A549 (cell line): ENCODE measurements around the gene SORCS3.

Experiments used
- CEBPB ChIP-seq, 2 experiments: fragments of >200 bp in 1 of 2; sonication (Bioruptor Twin) in 1 of 2; formaldehyde crosslinking in 1 of 2; IDR thresholded peaks; 2 replicates each; pipeline ENCODE4 v1.6.1; 2012 to 2016
- EP300 ChIP-seq, 2 experiments: fragments of >200 bp; sonication (Bioruptor Twin); formaldehyde crosslinking; IDR thresholded peaks; 2 replicates in 1 of 2; 3 replicates in 1 of 2; pipeline ENCODE4 v1.6.1; 2016 to 2017
- FOSL2 ChIP-seq, 2 experiments: fragments of 450-650 bp in 1 of 2; fragments of >200 bp in 1 of 2; sonication (Bioruptor Twin) in 1 of 2; formaldehyde crosslinking; IDR thresholded peaks; 2 replicates each; pipeline versions ENCODE4 v1.5.0 to v1.6.1; 2016 to 2020; ENCODE audit warnings: mild to moderate bottlenecking in 1 of 2, moderate library complexity in 1 of 2
- HDAC2 ChIP-seq: fragments of 200-600 bp; sonication (generic); IDR thresholded peaks from 2 replicates; pipeline ENCODE4 v1.6.1; 2016
- POLR2A ChIP-seq: IDR thresholded peaks from 2 replicates; pipeline ENCODE4 v1.6.1; 2012; ENCODE audit warnings: mild to moderate bottlenecking, low read length
- RCOR1 ChIP-seq: fragments of 150-350 bp; IDR thresholded peaks from 2 replicates; pipeline ENCODE4 v1.6.1; 2014; ENCODE audit warnings: antibody characterized with exemption, low read length, low read depth
- RFX5 ChIP-seq: fragments of 450-650 bp; IDR thresholded peaks from 2 replicates; pipeline ENCODE4 v1.7.1; 2014; ENCODE audit warnings: antibody characterized with exemption, mild to moderate bottlenecking, moderate library complexity
- SMC3 ChIP-seq: fragments of >200 bp; sonication (Bioruptor Twin); formaldehyde crosslinking; IDR thresholded peaks from 3 replicates; pipeline ENCODE4 v1.6.1; 2018; ENCODE audit warnings: inconsistent platforms
- TF ChIP-seq, protein P1 (sequence below): fragments of >200 bp; sonication (Bioruptor Twin); formaldehyde crosslinking; IDR thresholded peaks from 3 replicates; pipeline ENCODE4 v1.5.1; 2016
- TF ChIP-seq, protein P2 (sequence below): fragments of >200 bp; sonication (Bioruptor Twin); formaldehyde crosslinking; IDR thresholded peaks from 3 replicates; pipeline ENCODE4 v1.6.1; 2016
- TF ChIP-seq, protein P3 (sequence below): fragments of 200-600 bp; sonication (generic); IDR thresholded peaks from 2 replicates; pipeline ENCODE4 v1.6.1; 2016; ENCODE audit warnings: antibody characterized with exemption, mild to moderate bottlenecking, moderate library complexity

DNA sequence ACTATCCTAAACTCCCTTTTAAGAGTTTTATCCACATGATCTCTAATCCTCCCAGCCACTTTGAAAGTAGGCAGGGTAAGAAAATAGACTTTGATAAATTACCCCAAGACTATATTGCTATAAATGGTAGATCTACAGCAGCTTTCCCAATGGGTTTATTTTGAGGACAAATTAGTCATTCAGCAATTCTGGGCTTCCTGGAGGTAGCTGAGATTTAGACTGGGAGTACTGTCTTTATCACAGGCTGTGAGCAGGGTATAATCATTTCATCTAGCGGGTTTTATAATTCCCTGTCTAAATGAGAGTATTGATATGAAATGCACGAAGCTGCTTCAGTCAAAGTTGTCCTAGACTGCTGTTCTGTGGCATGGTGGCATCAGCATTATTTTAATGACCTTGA lies 279.4 kb downstream of the SORCS3 start:
- TF ChIP-seq, protein P1, sequence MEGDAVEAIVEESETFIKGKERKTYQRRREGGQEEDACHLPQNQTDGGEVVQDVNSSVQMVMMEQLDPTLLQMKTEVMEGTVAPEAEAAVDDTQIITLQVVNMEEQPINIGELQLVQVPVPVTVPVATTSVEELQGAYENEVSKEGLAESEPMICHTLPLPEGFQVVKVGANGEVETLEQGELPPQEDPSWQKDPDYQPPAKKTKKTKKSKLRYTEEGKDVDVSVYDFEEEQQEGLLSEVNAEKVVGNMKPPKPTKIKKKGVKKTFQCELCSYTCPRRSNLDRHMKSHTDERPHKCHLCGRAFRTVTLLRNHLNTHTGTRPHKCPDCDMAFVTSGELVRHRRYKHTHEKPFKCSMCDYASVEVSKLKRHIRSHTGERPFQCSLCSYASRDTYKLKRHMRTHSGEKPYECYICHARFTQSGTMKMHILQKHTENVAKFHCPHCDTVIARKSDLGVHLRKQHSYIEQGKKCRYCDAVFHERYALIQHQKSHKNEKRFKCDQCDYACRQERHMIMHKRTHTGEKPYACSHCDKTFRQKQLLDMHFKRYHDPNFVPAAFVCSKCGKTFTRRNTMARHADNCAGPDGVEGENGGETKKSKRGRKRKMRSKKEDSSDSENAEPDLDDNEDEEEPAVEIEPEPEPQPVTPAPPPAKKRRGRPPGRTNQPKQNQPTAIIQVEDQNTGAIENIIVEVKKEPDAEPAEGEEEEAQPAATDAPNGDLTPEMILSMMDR = no peak
- TF ChIP-seq RFX5 (no peak), POLR2A (no peak), EP300 (IDR thresholded peaks at IDR 0.05) (no peak), SMC3 (no peak), CEBPB (IDR thresholded peaks at IDR 0.05) (no peak), HDAC2 (no peak), RCOR1 (no peak), FOSL2 (IDR thresholded peaks at IDR 0.05) (no peak), FOSL2 (CRISPR knock-in tag; IDR thresholded peaks at IDR 0.05) (no peak)
- TF ChIP-seq, protein P2, sequence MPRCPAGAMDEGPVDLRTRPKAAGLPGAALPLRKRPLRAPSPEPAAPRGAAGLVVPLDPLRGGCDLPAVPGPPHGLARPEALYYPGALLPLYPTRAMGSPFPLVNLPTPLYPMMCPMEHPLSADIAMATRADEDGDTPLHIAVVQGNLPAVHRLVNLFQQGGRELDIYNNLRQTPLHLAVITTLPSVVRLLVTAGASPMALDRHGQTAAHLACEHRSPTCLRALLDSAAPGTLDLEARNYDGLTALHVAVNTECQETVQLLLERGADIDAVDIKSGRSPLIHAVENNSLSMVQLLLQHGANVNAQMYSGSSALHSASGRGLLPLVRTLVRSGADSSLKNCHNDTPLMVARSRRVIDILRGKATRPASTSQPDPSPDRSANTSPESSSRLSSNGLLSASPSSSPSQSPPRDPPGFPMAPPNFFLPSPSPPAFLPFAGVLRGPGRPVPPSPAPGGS = no peak
- TF ChIP-seq, protein P3, sequence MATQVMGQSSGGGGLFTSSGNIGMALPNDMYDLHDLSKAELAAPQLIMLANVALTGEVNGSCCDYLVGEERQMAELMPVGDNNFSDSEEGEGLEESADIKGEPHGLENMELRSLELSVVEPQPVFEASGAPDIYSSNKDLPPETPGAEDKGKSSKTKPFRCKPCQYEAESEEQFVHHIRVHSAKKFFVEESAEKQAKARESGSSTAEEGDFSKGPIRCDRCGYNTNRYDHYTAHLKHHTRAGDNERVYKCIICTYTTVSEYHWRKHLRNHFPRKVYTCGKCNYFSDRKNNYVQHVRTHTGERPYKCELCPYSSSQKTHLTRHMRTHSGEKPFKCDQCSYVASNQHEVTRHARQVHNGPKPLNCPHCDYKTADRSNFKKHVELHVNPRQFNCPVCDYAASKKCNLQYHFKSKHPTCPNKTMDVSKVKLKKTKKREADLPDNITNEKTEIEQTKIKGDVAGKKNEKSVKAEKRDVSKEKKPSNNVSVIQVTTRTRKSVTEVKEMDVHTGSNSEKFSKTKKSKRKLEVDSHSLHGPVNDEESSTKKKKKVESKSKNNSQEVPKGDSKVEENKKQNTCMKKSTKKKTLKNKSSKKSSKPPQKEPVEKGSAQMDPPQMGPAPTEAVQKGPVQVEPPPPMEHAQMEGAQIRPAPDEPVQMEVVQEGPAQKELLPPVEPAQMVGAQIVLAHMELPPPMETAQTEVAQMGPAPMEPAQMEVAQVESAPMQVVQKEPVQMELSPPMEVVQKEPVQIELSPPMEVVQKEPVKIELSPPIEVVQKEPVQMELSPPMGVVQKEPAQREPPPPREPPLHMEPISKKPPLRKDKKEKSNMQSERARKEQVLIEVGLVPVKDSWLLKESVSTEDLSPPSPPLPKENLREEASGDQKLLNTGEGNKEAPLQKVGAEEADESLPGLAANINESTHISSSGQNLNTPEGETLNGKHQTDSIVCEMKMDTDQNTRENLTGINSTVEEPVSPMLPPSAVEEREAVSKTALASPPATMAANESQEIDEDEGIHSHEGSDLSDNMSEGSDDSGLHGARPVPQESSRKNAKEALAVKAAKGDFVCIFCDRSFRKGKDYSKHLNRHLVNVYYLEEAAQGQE = no peak
